Spinal cord (tissue), 10 donors: Measurements from ENCODE around the gene UBXN10. TPM values are rescaled to one million over a fixed set of nuclear protein-coding genes. Genes with fewer than 3 reads are reported as not detected.

ENCODE experiments used
- DNase-seq, 6 donors: peaks; one replicate each; pipeline versions ENCODE4 v3.0.0 to v3.0.0-alpha.2; 2013 to 2015; ENCODE audit warnings: low spot score in 6 of 6, low read depth in 4 of 6
- H3K27ac ChIP-seq: one replicate; pipeline ENCODE4 v1.5.1; 2013; ENCODE audit warnings: low read depth, low read length, control low read depth
- H3K27me3 ChIP-seq: one replicate; pipeline ENCODE4 v1.6.1; 2013; ENCODE audit warnings: low read length; ENCODE audit not compliant: control insufficient read depth, insufficient read depth
- H3K36me3 ChIP-seq: one replicate; pipeline ENCODE4 v1.6.1; 2013; ENCODE audit warnings: low read length; ENCODE audit not compliant: control insufficient read depth, insufficient read depth
- H3K4me1 ChIP-seq: one replicate; pipeline ENCODE4 v1.6.1; 2013; ENCODE audit warnings: low read length; ENCODE audit not compliant: control insufficient read depth, insufficient read depth
- H3K4me3 ChIP-seq: one replicate; pipeline ENCODE4 v1.5.1; 2013; ENCODE audit warnings: low read depth, low read length, control low read depth
- H3K9me3 ChIP-seq: one replicate; pipeline ENCODE4 v1.6.1; 2013; ENCODE audit warnings: low read length; ENCODE audit not compliant: control insufficient read depth, insufficient read depth
- WGBS: methylation state at CpG from one replicate; pipeline ENCODE4 v1.1.5; 2013; ENCODE audit warnings: missing lambda C conversion rate; ENCODE audit not compliant: insufficient coverage; 5-methylcytosine and 5-hydroxymethylcytosine counted together
- polyA plus RNA-seq, 2 donors: library from polyadenylated mRNA; unstranded; fragments of 120-200 nt; gene quantifications; one replicate each; pipeline ENCODE4 v1.2.1, GENCODE V29; 2013; ENCODE audit not compliant: insufficient read length in 2 of 2
- total RNA-seq, 2 donors: library from RNA; depleted of rRNA in 1 of 2; stranded (reverse); fragments of 120-200 nt in 1 of 2; fragments of >200 nt in 1 of 2; gene quantifications; one replicate each; pipeline versions ENCODE4 v1.2.3 to v1.2.4, GENCODE V29; 2013 to 2014
- donor health status: healthy.

The UBXN10 gene
- total and polyA plus RNA-seq, 4 donors = 3.9 to 9.8 (median 5.2) TPM

DNA sequence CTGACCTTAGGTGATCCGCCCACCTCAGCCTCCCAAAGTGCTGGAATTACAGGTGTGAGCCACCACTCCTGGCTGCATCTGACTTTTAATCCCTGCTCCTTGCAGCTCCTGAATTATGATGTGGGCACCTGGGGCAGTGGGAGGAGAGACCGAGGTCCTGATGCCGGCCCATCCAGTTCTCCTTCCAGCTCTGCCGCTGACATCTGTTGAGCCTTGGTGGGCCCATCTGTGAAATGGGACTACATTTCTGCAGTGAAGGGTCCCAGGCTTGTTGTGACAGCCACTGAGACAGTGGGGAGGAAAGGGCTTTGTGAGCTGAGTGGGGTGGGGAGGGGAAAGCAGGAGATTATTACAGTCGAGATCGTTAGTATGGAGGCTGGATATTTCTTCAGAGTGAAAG lies 34.9 kb upstream of the UBXN10 start:
- Histone ChIP-seq H3K4me3 (no peak overlapping the region), H3K4me1 (peaks cover 29% of the 10 kb centered on the region), H3K27me3 (no peaks in the 10 kb centered on the region), H3K9me3 (no peaks in the 10 kb centered on the region), H3K36me3 (peaks cover 2% of the 10 kb centered on the region), H3K27ac (no peak overlapping the region)
- no peak for DNase-seq
- 100% methylated on average over 5 of the region's 6 CpGs for WGBS

DNA sequence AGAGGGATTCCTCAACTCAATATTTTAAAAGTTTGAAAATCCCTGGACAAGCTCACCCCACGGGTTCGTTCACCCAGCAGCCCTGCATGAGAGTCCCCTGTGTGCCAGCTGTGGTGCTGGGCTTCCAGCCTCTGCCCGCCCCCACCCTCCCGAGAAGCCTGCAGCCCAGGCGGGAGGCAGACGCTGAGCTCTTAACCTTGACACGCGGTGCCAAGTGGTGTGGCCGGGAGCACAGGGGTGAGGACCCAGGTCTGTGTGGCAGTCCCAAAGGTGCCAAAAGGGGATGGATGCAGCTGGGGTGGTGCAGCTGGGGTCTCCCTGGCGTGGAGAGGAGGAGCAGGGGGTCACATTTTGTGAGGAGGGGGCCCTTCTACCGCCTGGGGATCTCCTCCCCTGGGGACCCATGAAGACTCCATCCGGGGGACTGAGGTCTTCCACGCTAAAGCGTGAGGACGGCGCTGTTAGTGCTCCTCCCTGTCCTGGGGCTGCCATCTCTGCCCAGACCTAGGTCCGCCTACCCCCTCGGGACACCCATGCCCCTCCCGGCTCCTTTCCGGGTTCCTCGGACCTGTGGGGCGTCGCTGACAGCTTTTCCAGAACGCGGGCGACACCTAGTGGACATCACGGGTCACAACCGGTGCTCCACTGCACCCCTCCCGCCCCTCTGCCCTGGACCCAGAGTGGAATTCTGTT lies 33.8 kb upstream of the UBXN10 start:
- DNase-seq = peak in 5 of 6 donors; percentile 55 to 92 (median 70)
- no peaks in the 10 kb centered on the region for H3K27me3 ChIP-seq
- H3K4me3 ChIP-seq = peak overlapping the region; percentile 35
- peak overlapping the region; percentile 84 for H3K27ac ChIP-seq
- H3K9me3 ChIP-seq = no peaks in the 10 kb centered on the region
- peaks cover 29% of the 10 kb centered on the region for H3K4me1 ChIP-seq
- 14% methylated on average over 29 of the region's 29 CpGs for WGBS
- H3K36me3 ChIP-seq = peaks cover 2% of the 10 kb centered on the region

DNA sequence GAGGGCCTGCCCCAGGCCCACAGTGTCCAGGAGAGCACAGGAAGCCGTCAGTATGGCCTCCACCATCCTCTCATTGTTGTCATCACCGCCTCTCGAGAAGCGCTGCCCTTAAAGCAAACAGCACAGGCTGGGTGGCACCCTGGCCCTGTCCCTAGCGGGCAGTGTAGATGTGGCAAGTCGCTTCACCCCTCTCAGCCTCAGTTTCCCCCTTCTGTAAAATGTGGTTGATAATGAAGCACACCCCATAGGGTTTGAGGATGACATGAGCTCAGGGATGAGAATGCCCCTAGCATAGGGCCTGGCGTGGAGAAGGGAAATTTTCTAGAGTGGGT lies 33.3 kb upstream of the UBXN10 start:
- Histone ChIP-seq H3K9me3 (no peaks in the 10 kb centered on the region), H3K27ac (peak overlapping the region; percentile 84), H3K4me3 (no peak overlapping the region), H3K4me1 (peaks cover 29% of the 10 kb centered on the region), H3K27me3 (no peaks in the 10 kb centered on the region), H3K36me3 (peaks cover 2% of the 10 kb centered on the region)
- DNase-seq = no peak
- 50% methylated on average over 2 of the region's 7 CpGs for WGBS

DNA sequence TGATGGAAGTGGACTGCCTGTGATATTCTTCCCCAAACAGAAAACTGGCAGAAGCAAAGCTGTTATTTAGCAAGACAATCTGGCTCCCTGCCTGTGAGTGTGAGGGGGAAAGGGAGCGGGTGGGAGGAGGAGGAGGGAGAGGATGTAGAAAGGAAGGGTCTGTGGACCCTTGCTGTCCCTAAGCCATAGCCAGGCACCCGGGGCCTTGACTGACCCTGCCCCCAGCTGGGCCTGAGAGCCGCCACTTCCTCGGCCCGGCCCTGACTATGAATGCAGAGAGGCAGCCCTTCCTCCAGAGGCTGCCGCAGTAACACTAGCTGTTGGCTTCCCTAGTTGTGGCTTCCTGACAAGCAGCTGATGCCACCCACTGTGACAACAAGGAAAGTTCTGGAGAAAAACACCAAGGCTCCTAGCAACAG lies 32.9 kb upstream of the UBXN10 start:
- H3K4me1 ChIP-seq = peaks cover 29% of the 10 kb centered on the region
- H3K27ac ChIP-seq = peak overlapping the region; percentile 84
- peak; percentile 53 to 91 (median 69) for DNase-seq
- WGBS = 6% methylated on average over 5 of the region's 6 CpGs
- peaks cover 2% of the 10 kb centered on the region for H3K36me3 ChIP-seq
- no peak overlapping the region for H3K4me3 ChIP-seq
- H3K9me3 ChIP-seq = no peaks in the 10 kb centered on the region
- H3K27me3 ChIP-seq = no peaks in the 10 kb centered on the region

DNA sequence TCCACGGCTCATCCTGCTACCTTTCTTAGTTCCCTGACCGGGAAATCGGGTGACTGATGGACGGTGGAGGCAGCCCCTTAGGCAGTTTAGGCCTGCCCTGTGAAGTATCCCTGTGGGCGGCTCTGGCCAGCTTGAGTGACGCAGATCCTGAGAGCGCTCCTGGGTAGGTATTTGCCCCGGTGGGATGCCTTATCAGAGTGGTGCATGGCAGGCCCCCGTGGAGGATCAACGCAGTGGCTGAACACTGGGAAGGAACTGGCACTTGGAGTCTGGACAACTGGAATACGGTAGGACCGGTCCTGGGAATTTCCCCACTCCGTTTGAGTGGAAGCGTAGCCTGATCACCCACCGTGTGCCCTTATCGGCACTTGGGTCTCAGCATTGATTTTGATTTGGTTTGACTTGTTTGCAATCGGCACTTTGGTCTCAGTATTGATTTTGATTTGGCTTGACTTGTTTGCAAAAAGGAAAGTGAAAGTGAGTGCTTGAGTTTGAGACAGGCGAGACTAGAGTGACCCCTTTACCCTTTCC lies 31.5 kb upstream of the UBXN10 start:
- DNase-seq = no peak
- Histone ChIP-seq H3K27ac (no peak overlapping the region), H3K27me3 (no peaks in the 10 kb centered on the region), H3K4me3 (no peak overlapping the region), H3K4me1 (peaks cover 29% of the 10 kb centered on the region), H3K36me3 (peaks cover 2% of the 10 kb centered on the region), H3K9me3 (no peaks in the 10 kb centered on the region)
- WGBS = 85% methylated on average over 17 of the region's 18 CpGs

DNA sequence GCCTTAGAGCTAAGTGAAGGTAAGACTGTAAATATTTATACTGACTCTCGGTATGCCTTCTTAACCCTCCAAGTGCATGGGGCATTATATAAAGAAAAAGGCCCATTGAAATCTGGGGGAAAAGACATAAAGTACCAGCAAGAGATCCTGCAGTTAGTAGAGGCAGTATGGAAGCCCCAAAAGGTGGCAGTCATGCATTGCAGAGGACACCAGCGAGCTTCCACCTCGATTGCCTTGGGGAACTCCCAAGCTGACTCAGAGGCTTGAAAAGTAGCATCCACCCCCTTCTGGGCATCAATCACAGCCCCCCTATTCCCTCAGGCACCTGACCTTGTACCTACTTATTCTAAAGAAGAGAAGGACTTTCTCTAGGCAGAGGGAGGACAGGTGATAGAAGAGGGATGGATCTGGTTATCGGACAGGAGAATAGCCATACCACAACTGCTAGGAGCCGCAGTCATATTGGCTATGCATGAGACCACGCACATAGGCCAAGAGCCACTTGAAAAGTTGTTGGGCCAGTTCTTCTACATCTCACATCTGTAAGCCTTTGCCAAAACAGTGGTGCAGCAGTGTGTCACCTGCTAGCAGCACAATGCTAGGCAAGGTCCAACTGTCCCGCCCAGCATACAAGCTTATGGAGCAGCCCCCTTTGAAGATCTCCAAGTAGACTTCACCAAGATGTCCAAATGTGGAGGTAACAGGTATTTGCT lies 27.4 kb upstream of the UBXN10 start:
- H3K4me3 ChIP-seq = no peak overlapping the region
- H3K9me3 ChIP-seq = peaks cover 3% of the 10 kb centered on the region
- DNase-seq = no peak
- no peaks in the 10 kb centered on the region for H3K27me3 ChIP-seq
- H3K36me3 ChIP-seq = no peaks in the 10 kb centered on the region
- WGBS = 100% methylated on average over 3 of the region's 7 CpGs
- peaks cover 9% of the 10 kb centered on the region for H3K4me1 ChIP-seq
- H3K27ac ChIP-seq = no peak overlapping the region

DNA sequence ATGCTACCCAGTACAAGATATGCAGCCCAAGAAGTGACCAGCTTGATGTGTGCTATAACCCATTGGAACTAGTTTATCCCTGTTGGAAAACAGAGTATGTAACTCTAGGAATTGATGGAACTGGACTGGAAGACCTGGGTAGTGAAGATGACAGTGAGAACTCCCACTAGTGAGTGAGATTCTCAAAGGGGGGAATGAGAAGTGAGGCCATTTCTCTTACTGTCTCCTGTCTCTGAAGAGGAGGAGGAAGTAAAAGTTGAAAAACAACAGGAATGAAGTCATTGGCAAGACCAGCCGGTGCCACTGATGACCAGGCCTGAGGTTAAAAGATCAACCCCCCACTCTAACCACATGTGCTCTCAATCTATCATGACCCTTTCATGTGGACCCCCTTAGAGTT lies 25.9 kb upstream of the UBXN10 start:
- 100% methylated on average over 1 of the region's 1 CpG for WGBS
- no peaks in the 10 kb centered on the region for H3K27me3 ChIP-seq
- no peaks in the 10 kb centered on the region for H3K36me3 ChIP-seq
- H3K4me3 ChIP-seq = no peak overlapping the region
- H3K9me3 ChIP-seq = peaks cover 3% of the 10 kb centered on the region
- H3K4me1 ChIP-seq = peaks cover 3% of the 10 kb centered on the region
- H3K27ac ChIP-seq = no peak overlapping the region
- DNase-seq = no peak

DNA sequence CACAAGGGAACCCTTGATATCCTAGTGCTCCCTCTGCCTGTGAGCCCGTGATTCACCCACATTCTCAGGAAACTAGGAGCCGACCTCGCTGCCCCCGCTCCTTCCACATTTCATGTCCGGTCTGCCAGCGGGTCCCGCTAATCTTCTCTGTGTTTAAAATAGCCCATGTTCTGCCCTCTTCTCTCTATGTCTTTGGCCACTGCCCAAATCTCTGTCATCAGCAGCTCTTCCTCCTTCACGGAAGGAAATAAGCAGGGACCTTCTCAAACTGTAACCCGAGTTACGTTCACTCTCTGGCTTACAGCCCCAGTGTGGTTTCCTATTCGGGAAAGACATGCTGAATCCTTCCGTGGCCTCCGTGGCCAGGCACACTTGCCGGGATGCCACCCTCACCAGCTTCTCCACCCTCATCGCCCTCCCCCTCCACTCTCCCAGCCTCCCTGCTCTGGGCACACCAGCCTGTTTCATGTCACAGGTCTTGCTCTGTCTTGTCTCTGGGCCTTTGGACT lies 21.1 kb upstream of the UBXN10 start:
- Histone ChIP-seq H3K9me3 (peaks cover 5% of the 10 kb centered on the region), H3K4me1 (peaks cover 33% of the 10 kb centered on the region), H3K4me3 (no peak overlapping the region), H3K27ac (no peak overlapping the region), H3K27me3 (no peaks in the 10 kb centered on the region), H3K36me3 (no peaks in the 10 kb centered on the region)
- DNase-seq = peak in 1 of 6 donors; percentile 25
- WGBS = 84% methylated on average over 15 of the region's 15 CpGs

DNA sequence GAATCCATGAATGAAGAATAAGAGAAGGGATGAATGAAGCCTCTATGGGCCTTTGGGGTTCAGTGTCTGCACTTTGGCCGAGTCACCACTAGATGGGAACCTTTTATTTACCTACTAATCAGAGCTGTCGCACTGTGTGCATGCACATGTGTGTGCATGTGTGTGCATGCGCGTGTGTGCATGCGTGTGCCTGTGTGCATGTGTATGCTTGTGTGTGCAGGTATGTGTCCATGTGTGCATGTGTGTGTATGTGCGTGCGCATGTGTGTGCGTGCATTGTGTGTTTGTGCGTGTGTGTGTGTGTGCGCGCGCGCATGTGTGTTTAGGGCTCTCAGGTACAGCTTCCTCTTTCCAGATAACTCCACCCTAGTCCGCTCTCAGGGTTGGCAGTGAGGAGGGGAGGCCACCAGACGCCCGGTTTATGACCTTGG lies 20.4 kb upstream of the UBXN10 start:
- Histone ChIP-seq H3K9me3 (peaks cover 2% of the 10 kb centered on the region), H3K36me3 (no peaks in the 10 kb centered on the region), H3K27me3 (no peaks in the 10 kb centered on the region), H3K27ac (no peak overlapping the region), H3K4me3 (no peak overlapping the region), H3K4me1 (peaks cover 33% of the 10 kb centered on the region)
- peak in 2 of 6 donors; percentile 18 to 32 for DNase-seq
- WGBS = 80% methylated on average over 3 of the region's 16 CpGs
